A673 (cell line): Measurements from ENCODE around the gene CDKN2A. TPM values are rescaled to one million over a fixed set of nuclear protein-coding genes. Genes with fewer than 3 reads are reported as not detected.

ENCODE experiments used
- BruUV-seq: library from RNA; stranded (reverse); fragments of 400-500 nt; replicated peaks from 2 replicates; lab custom pipeline; 2021; lab: Mats Ljungman, UMichigan
- CTCF ChIA-PET: fragments of 300-600 bp; sonication (Branson Sonifier 250); formaldehyde crosslinking; loops from one replicate; lab custom pipeline; 2022; ENCODE audit warnings: antibody characterized with exemption; lab: Charles Lee
- POLR2A ChIA-PET: fragments of 300-600 bp; sonication (Branson Sonifier 250); formaldehyde crosslinking; loops from one replicate; lab custom pipeline; 2022; ENCODE audit warnings: antibody characterized with exemption; ENCODE audit not compliant: low non-redundant PET; lab: Charles Lee
- DNase-seq: peaks from one replicate; pipeline ENCODE4 v3.0.0-alpha.2; 2015; ENCODE audit warnings: low spot score
- H3K27ac ChIP-seq: fragments of 200-600 bp; sonication (generic); 2 replicates; pipeline ENCODE4 v1.5.1; 2016; ENCODE audit warnings: mixed run types, low read depth, mild to moderate bottlenecking, mixed read lengths, antibody characterized with exemption, low read length; ENCODE audit not compliant: poor library complexity, severe bottlenecking
- H3K27me3 ChIP-seq: fragments of 200-600 bp; sonication (generic); replicated peaks from 2 replicates; pipeline ENCODE4 v1.6.1; 2017; ENCODE audit warnings: mixed run types, low read depth, mild to moderate bottlenecking, mixed read lengths, antibody characterized with exemption, low read length; ENCODE audit not compliant: insufficient read depth, poor library complexity
- H3K36me3 ChIP-seq: fragments of 200-600 bp; sonication (generic); 2 replicates; pipeline ENCODE4 v1.6.1; 2016; ENCODE audit warnings: mixed run types, mild to moderate bottlenecking, mixed read lengths, antibody characterized with exemption, low read length; ENCODE audit not compliant: insufficient read depth, poor library complexity, severe bottlenecking
- H3K4me1 ChIP-seq: fragments of 200-600 bp; sonication (generic); 2 replicates; pipeline ENCODE4 v1.6.1; 2017; ENCODE audit warnings: mixed run types, mild to moderate bottlenecking, mixed read lengths, antibody characterized with exemption, low read length; ENCODE audit not compliant: insufficient read depth, poor library complexity, severe bottlenecking
- H3K4me3 ChIP-seq: fragments of 200-600 bp; sonication (generic); 2 replicates; pipeline ENCODE4 v1.5.1; 2016; ENCODE audit warnings: low read depth, mixed run types, mild to moderate bottlenecking, mixed read lengths, low read length; ENCODE audit not compliant: poor library complexity, severe bottlenecking
- H3K9me3 ChIP-seq: fragments of 200-600 bp; sonication (generic); 2 replicates; pipeline ENCODE4 v1.6.1; 2016; ENCODE audit warnings: mixed run types, low read depth, mild to moderate bottlenecking, mixed read lengths, antibody characterized with exemption, low read length; ENCODE audit not compliant: poor library complexity, severe bottlenecking
- EZH2 ChIP-seq: fragments of 200-600 bp; sonication (generic); IDR thresholded peaks from 2 replicates; pipeline ENCODE4 v1.6.1; 2017; ENCODE audit warnings: borderline replicate concordance, low read depth, mild to moderate bottlenecking, mixed read lengths, antibody characterized with exemption, low read length; ENCODE audit not compliant: poor library complexity, severe bottlenecking
- intact Hi-C: fragments of 100-400 bp; cut with micrococcal nuclease; formaldehyde crosslinking; loops from one replicate; pipeline ENCODE4 v1.10.0; 2022; ENCODE audit not compliant: unreplicated experiment
- total RNA-seq: library from RNA; stranded (reverse); gene quantifications from 2 replicates; pipeline ENCODE4 v1.2.3, GENCODE V29; 2021
- TF ChIP-seq, protein P1 (sequence below): fragments of 300-800, 200-600 bp; sonication (generic); conservative IDR thresholded peaks from 2 replicates; pipeline ENCODE4 v1.5.1; 2017; ENCODE audit warnings: low read depth, mild to moderate bottlenecking, antibody characterized with exemption, low read length, moderate library complexity, mixed read lengths

The CDKN2A gene
- total RNA-seq, 1 experiment from 2014 or later: not detected

- no peak overlapping the region for H3K4me3 ChIP-seq
- no peaks in the 10 kb centered on the region for H3K4me1 ChIP-seq
- CTCF ChIA-PET: no interaction called here
- no peaks in the 10 kb centered on the region for H3K27me3 ChIP-seq
- POLR2A ChIA-PET: no interaction called here
- no TSS peak for BruUV-seq
- no peak for DNase-seq
- TF ChIP-seq, protein P1, sequence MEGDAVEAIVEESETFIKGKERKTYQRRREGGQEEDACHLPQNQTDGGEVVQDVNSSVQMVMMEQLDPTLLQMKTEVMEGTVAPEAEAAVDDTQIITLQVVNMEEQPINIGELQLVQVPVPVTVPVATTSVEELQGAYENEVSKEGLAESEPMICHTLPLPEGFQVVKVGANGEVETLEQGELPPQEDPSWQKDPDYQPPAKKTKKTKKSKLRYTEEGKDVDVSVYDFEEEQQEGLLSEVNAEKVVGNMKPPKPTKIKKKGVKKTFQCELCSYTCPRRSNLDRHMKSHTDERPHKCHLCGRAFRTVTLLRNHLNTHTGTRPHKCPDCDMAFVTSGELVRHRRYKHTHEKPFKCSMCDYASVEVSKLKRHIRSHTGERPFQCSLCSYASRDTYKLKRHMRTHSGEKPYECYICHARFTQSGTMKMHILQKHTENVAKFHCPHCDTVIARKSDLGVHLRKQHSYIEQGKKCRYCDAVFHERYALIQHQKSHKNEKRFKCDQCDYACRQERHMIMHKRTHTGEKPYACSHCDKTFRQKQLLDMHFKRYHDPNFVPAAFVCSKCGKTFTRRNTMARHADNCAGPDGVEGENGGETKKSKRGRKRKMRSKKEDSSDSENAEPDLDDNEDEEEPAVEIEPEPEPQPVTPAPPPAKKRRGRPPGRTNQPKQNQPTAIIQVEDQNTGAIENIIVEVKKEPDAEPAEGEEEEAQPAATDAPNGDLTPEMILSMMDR: no peak
- no peak for TF ChIP-seq EZH2
- intact Hi-C loops: no loop called here
- no peak overlapping the region for H3K27ac ChIP-seq
- no peaks in the 10 kb centered on the region for H3K36me3 ChIP-seq
- H3K9me3 ChIP-seq: no peaks in the 10 kb centered on the region
Observed at GRCh38 chr9:22037954-22038690, 43.9 kb upstream of the CDKN2A start.

DNA sequence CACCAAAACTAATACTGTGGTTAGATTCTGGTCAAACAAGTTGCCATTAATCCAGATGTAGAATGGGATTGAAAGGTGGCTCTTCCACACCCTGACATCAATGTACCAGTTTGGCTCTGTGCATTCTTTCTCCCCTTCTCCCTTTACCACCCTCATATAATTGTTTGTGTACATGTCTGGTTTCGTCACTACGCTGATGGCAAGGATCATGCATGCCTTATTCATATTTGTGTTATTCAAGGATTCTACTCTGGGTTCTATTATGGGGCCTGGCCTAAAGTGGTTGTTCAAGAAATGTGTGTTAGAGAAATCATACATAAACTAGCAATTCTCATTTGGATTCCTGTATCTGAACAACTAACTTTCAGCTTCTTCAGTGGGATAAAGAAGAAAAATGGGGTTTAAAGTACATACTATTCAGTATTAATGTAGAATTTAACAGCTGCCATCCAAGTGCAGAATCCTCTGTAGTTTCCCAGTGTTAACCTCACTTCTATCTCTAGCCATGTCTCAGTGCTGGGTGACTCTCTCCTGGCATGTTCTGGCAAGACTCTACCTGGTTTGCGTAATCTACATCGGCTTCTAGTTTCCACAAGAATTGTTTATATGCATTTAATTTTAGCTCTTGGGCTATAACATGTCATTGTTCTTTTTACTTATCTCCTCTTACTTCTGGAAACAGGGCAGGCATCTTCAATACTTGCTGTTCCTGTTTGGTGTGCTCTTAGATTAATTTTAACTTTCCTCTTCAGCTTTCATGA is 42.9 kb upstream of the CDKN2A start:
- H3K27ac ChIP-seq: no peak overlapping the region
- H3K4me1 ChIP-seq: no peaks in the 10 kb centered on the region
- H3K4me3 ChIP-seq: no peak overlapping the region
- ChIA-PET POLR2A (no interaction called here), CTCF (no interaction called here)
- TF ChIP-seq, protein P1: no peak
- no TSS peak for BruUV-seq
- intact Hi-C loops: no loop called here
- no peaks in the 10 kb centered on the region for H3K36me3 ChIP-seq
- H3K9me3 ChIP-seq: no peaks in the 10 kb centered on the region
- DNase-seq: no peak
- no peaks in the 10 kb centered on the region for H3K27me3 ChIP-seq

GRCh38 chr9:22035591-22036011 is 41.4 kb upstream of the CDKN2A start:
- DNase-seq: no peak
- intact Hi-C loops: no loop called here
- POLR2A ChIA-PET: no interaction called here
- Histone ChIP-seq H3K4me3 (no peak overlapping the region), H3K27ac (no peak overlapping the region), H3K9me3 (no peaks in the 10 kb centered on the region), H3K4me1 (no peaks in the 10 kb centered on the region), H3K36me3 (no peaks in the 10 kb centered on the region), H3K27me3 (no peaks in the 10 kb centered on the region)
- no peak for TF ChIP-seq EZH2
- TF ChIP-seq, protein P1: no peak
- no TSS peak for BruUV-seq
- CTCF ChIA-PET: no interaction called here
